LNCaP clone FGC (cell line): ENCODE data around the gene IER5.

Source experiments
- DNase-seq: peaks from one replicate; pipeline ENCODE4 v3.0.0-alpha.2; 2011; ENCODE audit warnings: low read depth
- H3K4me3 ChIP-seq: 2 replicates; pipeline ENCODE4 v1.5.1; 2011; ENCODE audit warnings: mild to moderate bottlenecking, low read depth, low read length, control low read depth
- TF ChIP-seq, protein P1 (sequence below): IDR thresholded peaks from 2 replicates; pipeline ENCODE4 v1.5.1; 2012; ENCODE audit warnings: mild to moderate bottlenecking; ENCODE audit not compliant: control insufficient read depth, insufficient read depth; ENCODE audit errors: extremely low read depth

Gene IER5

DNA sequence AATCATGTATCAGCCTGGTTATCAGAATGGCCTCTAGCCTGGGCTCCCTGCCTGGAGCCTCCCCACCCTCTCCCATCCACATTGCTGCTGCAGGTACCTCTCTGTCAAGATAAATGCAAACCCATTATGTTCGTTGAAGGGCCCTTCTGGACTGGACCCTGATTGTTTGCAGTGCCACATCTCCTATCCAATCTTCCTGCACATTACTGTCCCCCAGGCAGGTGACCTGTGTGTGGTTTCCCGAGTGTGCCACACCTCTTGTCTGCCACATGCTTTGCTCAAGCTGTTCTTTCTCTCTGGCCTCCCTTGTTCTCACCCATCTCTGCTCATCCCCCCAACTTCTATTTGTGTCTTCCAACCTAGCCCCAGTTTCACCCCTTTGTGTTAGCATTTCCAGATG is 32.4 kb downstream of the IER5 start:
- TF ChIP-seq, protein P1, sequence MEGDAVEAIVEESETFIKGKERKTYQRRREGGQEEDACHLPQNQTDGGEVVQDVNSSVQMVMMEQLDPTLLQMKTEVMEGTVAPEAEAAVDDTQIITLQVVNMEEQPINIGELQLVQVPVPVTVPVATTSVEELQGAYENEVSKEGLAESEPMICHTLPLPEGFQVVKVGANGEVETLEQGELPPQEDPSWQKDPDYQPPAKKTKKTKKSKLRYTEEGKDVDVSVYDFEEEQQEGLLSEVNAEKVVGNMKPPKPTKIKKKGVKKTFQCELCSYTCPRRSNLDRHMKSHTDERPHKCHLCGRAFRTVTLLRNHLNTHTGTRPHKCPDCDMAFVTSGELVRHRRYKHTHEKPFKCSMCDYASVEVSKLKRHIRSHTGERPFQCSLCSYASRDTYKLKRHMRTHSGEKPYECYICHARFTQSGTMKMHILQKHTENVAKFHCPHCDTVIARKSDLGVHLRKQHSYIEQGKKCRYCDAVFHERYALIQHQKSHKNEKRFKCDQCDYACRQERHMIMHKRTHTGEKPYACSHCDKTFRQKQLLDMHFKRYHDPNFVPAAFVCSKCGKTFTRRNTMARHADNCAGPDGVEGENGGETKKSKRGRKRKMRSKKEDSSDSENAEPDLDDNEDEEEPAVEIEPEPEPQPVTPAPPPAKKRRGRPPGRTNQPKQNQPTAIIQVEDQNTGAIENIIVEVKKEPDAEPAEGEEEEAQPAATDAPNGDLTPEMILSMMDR = no peak
- no peak for DNase-seq
- no peak overlapping the region for H3K4me3 ChIP-seq

DNA sequence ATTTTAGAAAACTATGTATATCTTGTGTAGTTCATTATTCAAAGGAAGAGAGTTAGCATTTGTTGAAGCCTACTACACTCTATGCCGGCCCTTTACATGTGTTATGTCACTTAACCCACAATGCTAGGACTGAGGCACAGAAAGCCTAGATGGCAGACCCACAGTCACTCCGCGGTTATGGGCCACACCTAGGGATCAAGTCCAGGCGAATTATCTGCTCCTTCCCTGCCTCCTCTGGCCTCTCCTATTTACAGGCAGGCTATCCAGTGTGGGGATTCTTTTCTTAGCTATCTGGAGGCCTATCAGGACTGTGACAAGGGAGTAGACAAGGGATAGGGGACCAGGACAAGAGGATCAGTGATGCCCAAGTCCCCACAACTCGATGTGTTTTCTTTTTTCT is 33.0 kb downstream of the IER5 start:
- no peak for DNase-seq
- TF ChIP-seq, protein P1 = no peak
- H3K4me3 ChIP-seq = no peak overlapping the region

DNA sequence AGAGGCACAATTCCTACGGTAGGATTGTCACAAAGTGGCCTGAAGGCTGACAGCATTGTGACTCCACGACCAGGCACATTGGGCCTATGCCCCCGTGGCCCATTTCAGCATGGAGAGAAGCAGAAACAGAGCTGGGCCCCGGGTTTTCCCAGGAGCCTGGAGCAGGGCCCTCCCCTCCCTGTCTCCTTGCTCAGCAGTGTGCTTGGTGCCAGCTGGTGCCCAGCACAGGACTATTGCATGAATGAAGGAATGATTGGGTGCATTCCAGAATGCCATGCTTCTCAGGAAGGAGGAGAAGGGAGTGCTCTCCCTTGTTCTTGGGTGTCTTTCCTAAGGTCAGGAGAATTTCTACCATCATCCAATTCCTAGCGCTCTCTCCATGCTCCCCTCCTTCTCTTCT is 33.7 kb downstream of the IER5 start:
- TF ChIP-seq, protein P1 = no peak
- DNase-seq = no peak
- no peak overlapping the region for H3K4me3 ChIP-seq

DNA sequence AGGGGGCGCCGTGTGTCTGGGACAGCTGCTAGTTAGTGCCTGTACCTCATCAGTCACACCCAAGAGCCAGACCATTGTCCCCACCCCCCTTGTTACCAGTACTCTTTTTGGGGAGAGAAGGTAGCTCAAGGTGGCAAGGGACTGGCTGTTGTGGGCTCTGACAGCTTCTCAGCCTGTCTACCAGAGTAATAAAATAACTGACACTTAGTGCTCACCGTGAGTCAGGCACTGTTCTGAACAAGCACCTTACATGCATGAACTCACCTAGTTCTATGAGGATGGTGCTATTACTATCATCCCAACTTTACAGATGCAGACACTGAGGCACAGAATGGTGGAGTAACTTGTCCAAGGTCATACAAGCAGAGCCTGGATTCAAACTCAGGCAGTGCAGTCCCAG is 34.7 kb downstream of the IER5 start:
- TF ChIP-seq, protein P1 = no peak
- no peak for DNase-seq
- no peak overlapping the region for H3K4me3 ChIP-seq

DNA sequence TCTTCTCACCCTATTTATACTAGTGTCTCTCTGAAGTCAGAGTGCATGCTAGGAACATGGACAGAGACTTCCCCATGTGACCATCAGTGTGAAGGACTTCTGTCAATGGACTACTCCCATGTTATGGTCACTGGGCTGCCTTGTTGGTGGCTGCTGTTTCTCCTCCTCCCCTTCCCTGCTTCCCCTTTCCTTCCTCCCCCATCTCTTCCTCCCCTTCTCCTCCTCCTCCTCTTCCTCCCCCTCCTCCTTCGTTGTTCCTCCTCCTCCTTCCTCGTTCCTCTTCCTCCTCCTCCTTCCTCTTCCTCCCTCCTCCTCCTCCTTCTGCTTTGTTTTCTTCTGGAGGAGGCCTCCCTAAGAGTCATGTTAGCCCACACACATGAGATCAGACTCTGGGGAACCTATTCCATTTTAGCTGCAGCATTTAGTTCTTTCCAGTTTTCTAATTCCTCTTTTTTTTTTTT is 35.8 kb downstream of the IER5 start:
- TF ChIP-seq, protein P1 = no peak
- no peak for DNase-seq

DNA sequence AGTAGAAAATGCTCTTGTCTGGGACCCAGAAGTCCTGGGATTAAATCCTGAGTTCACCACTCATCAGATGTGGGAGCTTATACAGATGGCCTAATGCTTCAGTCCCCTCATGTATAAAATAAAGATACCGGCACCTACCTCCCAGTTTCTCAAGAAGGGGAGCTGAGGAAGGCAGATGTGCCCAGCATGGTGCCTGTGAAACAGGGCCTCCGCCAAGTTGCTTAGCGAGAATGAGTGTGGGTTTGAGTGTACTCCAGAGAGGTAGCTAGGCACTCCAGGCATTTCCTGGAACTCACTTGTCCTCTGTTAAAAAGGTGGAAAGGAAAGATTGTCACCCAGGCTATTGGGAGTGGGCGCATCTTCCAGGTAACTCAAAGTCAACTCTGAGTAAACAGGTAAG is 37.8 kb downstream of the IER5 start:
- TF ChIP-seq, protein P1 = no peak
- no peak for DNase-seq
- H3K4me3 ChIP-seq = no peak overlapping the region

More for the DNA sequence above, 35.8 kb downstream of the IER5 start:
- H3K4me3 ChIP-seq = no peak overlapping the region

DNA sequence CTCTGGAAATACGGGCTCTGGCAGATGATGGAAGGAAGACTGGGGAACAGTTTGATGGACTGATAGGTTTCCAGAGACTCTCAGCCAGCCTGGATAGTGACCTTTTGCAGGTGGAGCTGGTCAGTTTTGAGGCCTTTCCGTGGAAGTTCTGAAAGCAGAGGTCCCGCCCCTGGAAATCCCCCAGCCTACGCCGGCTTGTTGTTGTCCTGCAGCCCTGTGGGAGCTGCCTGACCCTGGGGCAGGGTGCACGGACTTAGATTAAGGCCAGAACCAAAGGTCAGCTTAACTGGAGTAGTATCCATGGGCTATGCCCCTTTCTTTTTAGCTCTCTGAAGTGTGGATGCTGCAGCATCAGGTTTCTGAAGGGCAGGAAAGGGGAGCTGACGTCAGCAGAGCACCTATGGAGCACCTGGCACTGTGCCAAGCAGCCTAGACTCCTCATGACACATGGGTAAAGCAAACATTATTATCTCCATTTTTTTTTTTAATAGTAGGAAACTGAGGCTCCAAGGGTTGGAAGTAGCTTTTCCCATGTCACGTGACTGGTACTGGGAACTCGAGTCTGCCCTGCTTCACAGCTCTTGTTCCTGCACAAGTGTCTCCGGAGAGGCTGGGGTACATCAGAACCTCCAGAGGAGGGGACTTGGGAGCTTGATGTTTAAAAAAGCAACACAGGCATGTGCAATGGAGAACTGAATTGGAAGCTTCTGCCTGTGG is 38.5 kb downstream of the IER5 start:
- no peak for DNase-seq
- TF ChIP-seq, protein P1 = no peak
- no peak overlapping the region for H3K4me3 ChIP-seq
